ENCODE data around the gene CCNK.

The CCNK gene

DNA sequence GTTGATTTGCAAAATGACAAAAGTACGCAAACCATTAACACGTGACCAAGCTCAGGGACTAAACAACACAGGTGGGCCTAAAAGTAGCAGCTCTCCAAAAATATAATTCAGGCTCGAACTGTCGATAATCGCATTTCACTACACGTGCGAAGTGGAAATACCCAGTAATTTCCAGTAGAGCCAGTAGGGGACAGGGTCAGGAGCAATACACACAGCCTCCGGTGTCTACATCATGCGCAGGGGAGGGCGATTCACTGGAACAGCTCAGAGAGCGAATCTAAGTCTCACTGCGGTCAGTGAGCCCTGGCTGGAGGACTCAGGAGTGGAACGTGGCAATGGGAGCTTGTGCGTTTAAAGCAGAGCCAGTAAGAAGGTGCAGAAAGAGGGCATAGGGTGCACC is 40.9 kb upstream of the CCNK start:
- in situ Hi-C loops (cut with HindIII; ENCODE audit: low sequenced_read_pairs): no loop called here
- no peak for DNase-seq (ENCODE audit: low read depth)
- no peak overlapping the region for H3K4me3 ChIP-seq (ENCODE audit: low read depth, low read length)

DNA sequence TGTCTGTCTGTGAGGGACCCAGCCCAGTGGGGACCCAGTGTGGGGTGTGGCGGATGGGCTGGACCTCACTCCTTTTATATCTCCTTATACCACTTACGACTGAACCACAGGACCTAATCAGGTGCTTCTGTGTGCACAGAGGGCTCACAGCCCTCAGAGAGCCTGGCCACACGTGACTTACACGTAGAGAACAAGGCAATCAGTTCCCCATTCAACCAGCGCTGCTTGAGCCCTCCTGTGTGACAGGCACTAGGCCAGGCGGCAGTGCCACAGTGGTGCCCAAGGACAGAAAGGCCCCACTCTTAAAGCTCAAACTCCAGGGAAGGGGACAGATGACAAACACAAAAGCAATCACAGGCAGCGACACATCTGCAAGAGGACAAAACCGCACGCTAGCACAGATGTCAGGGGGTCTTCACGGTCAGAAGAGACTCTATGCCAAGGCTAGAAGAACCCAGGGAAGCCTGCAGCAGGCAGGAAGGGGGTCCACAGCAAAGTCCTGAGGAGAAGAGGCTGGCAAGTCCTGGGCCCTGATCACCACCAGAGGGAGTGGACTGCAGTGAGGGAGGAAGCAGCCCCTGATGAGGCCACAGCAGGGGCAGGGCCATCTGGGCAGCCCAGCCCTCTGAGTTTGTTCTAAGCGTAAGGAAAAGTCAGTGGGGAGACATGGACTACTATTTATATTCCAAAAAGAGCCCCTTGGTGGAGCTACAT is 39.9 kb upstream of the CCNK start:
- no peak for DNase-seq (ENCODE audit: low read depth)
- in situ Hi-C loops (cut with HindIII; ENCODE audit: low sequenced_read_pairs): no loop called here
- no peak overlapping the region for H3K4me3 ChIP-seq (ENCODE audit: low read depth, low read length)
- TF ChIP-seq, protein P1, sequence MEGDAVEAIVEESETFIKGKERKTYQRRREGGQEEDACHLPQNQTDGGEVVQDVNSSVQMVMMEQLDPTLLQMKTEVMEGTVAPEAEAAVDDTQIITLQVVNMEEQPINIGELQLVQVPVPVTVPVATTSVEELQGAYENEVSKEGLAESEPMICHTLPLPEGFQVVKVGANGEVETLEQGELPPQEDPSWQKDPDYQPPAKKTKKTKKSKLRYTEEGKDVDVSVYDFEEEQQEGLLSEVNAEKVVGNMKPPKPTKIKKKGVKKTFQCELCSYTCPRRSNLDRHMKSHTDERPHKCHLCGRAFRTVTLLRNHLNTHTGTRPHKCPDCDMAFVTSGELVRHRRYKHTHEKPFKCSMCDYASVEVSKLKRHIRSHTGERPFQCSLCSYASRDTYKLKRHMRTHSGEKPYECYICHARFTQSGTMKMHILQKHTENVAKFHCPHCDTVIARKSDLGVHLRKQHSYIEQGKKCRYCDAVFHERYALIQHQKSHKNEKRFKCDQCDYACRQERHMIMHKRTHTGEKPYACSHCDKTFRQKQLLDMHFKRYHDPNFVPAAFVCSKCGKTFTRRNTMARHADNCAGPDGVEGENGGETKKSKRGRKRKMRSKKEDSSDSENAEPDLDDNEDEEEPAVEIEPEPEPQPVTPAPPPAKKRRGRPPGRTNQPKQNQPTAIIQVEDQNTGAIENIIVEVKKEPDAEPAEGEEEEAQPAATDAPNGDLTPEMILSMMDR (IDR thresholded peaks at IDR 0.05; ENCODE audit: low read depth, low read length, missing control alignments): peak; percentile 39

More for the DNA sequence above, 40.9 kb upstream of the CCNK start:
- TF ChIP-seq, protein P1 (IDR thresholded peaks at IDR 0.05; ENCODE audit: low read depth, low read length, missing control alignments): no peak

DNA sequence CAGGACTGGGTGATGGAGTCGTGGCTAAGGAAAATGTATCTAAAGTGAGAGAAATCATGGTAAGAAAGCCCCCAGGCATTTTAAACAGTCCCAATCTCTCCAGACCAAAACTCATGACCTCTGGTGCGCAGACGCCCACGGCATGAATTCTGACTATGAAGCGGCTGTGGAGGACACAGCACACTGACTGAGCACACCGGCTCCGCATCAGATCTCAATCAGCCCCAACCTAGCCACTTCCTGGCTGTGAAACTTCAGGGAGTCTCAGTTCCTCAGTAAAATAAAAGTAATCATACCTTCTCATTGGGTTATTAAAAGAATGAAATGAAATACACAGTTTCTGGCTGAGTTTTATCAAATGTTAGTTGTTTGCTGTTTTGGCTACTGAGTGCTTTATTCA is 39.3 kb upstream of the CCNK start:
- H3K4me3 ChIP-seq (ENCODE audit: low read depth, low read length): no peak overlapping the region
- TF ChIP-seq, protein P1 (IDR thresholded peaks at IDR 0.05; ENCODE audit: low read depth, low read length, missing control alignments): no peak
- in situ Hi-C loops (cut with HindIII; ENCODE audit: low sequenced_read_pairs): no loop called here
- no peak for DNase-seq (ENCODE audit: low read depth)

DNA sequence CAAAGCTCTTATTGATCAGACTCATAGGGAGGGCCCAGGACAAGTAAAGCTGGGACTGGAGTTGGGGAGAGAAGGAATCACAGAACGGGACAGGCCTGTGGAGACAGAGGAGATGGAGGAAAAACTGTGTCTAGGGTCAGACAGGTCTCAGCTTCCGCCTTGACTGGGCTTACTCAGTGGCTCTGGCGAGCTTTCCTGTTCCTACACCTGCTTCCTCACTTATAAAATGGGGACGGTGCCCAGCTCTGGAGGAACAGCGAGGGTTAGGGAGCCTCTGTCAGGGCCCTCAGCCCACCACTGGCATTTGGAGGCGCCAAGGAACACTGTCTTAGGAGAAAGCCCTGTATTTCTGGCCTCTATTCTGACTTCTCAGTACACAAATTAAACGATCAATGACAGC is 35.3 kb upstream of the CCNK start:
- in situ Hi-C loops (cut with HindIII; ENCODE audit: low sequenced_read_pairs): no loop called here
- H3K4me3 ChIP-seq (ENCODE audit: low read depth, low read length): no peak overlapping the region
- TF ChIP-seq, protein P1 (IDR thresholded peaks at IDR 0.05; ENCODE audit: low read depth, low read length, missing control alignments): no peak
- DNase-seq (ENCODE audit: low read depth): no peak

DNA sequence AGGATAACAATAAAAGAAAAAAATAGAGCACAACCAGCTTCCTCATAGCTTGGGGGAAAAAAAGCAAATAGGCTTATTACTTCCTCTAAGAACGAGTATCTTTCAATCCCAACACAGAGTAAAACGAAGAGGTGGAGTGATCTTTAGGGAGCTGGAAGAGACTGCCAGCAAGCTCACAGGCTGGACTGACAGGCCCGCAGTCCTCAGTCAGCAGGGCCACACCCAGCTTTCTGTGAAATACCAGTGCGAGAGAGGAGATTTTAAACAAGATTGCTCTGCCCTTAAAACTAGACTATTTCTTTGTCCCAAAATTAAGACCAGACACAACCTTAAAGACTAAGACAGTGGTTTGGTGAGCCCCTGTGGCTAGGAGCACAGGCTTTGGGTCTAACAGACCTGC is 33.5 kb upstream of the CCNK start:
- in situ Hi-C loops (cut with HindIII; ENCODE audit: low sequenced_read_pairs): no loop called here
- no peak for DNase-seq (ENCODE audit: low read depth)
- TF ChIP-seq, protein P1 (IDR thresholded peaks at IDR 0.05; ENCODE audit: low read depth, low read length, missing control alignments): no peak
- no peak overlapping the region for H3K4me3 ChIP-seq (ENCODE audit: low read depth, low read length)

DNA sequence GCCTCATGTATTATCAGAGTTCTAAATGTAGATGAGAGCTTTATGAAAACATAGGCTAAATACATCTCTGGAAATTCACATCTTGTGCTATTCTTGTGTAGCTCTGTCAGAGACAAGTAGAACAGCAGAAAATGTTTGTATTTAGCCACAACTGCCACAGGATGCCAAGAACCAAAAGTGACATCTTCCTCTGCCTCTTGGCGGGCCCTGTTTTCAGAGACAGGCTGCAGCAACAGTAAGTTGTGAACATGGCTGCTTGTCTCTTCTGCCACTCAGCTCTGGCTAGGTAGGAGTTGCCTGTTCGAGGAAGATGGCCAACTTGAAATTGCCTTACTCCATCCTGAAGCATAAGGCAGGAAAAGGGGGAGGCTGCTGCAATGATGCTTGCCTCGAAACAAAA is 30.9 kb upstream of the CCNK start:
- H3K4me3 ChIP-seq (ENCODE audit: low read depth, low read length): no peak overlapping the region
- in situ Hi-C loops (cut with HindIII; ENCODE audit: low sequenced_read_pairs): no loop called here
- no peak for DNase-seq (ENCODE audit: low read depth)
- TF ChIP-seq, protein P1 (IDR thresholded peaks at IDR 0.05; ENCODE audit: low read depth, low read length, missing control alignments): no peak
